ENCODE results near the gene SAFB.

Gene SAFB

DNA sequence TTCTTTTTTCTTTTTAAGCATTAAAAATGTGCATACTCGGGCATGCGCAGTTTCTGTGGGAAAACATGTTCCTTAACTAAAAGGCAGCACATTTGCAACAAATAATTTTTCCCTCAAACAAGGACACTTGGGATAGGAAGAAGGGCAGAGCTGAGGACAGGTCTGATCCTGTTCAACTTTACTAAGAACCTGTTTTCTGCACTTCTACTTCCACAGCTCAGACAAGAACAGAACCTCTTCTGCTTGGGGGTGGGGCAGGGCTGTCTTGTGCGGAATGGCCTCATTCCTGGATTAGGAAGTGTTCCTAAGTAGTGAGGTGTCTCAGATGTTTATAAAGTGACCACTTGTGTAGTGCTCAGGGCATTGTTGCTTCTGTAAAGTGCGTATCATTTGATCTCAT is 18.3 kb downstream of the SAFB start:
- Mint-ChIP-seq H3K4me3 (no peak overlapping the region), H3K36me3 (ENCODE audit: insufficient read depth) (peaks cover 63% of the 10 kb centered on the region), H3K9me3 (no peaks in the 10 kb centered on the region), H3K27ac (ENCODE audit: low read depth) (no peak overlapping the region), H3K4me1 (peaks cover 27% of the 10 kb centered on the region), H3K27me3 (no peaks in the 10 kb centered on the region)
- DNase-seq (ENCODE audit: low spot score in 2 of 2) (no peak), ATAC-seq (replicated peaks; ENCODE audit: extremely low read depth, poor library complexity, severe bottlenecking) (no peak)

DNA sequence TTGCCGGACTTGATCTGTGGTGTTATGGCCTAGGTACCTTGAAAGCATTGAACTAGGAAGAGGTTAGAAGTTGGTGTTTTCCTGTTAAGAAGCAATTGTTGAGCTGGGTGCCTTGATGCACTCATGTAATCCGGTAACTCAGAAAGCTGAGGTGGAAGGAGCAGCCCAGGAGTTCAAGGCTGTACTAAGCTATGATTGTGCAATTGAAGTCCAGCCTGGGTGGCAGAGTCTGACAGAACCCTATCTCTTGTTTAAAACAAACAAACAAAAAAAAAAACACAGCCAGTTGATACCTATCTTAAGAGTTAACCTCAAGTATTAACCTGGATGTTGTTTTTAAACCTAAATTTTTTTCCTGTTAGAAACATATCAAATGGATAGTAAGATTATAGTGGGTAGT is 19.3 kb downstream of the SAFB start:
- H3K9me3 Mint-ChIP-seq = no peaks in the 10 kb centered on the region
- ATAC-seq (replicated peaks; ENCODE audit: extremely low read depth, poor library complexity, severe bottlenecking) = no peak
- H3K36me3 Mint-ChIP-seq (ENCODE audit: insufficient read depth) = peaks cover 73% of the 10 kb centered on the region
- H3K27me3 Mint-ChIP-seq = no peaks in the 10 kb centered on the region
- no peak overlapping the region for H3K27ac Mint-ChIP-seq (ENCODE audit: low read depth)
- peaks cover 37% of the 10 kb centered on the region for H3K4me1 Mint-ChIP-seq
- no peak overlapping the region for H3K4me3 Mint-ChIP-seq
- DNase-seq (ENCODE audit: low spot score in 2 of 2) = no peak

DNA sequence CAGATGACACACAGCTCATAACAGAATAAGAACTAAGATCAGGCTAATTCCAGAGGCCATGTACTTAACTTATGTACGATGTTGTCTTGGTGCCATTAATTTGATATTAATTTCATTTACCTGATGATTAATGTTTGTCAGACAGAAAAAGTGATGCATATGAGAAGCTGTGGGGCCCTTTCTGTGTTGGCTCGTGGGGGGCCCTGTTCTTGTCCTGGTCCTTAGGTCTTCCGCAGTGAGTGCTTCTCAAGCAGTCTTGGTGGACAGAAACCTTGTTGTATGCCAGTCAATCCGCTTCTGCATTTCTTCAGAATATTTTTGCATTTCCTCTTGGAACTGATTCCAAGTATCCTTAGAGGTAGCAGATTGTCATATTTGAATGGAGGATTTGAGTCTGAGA is 20.2 kb downstream of the SAFB start:
- Mint-ChIP-seq H3K4me3 (no peak overlapping the region), H3K27ac (ENCODE audit: low read depth) (no peak overlapping the region), H3K4me1 (peaks cover 40% of the 10 kb centered on the region), H3K36me3 (ENCODE audit: insufficient read depth) (peaks cover 76% of the 10 kb centered on the region), H3K9me3 (no peaks in the 10 kb centered on the region), H3K27me3 (no peaks in the 10 kb centered on the region)
- DNase-seq (ENCODE audit: low spot score in 2 of 2) = no peak
- ATAC-seq (replicated peaks; ENCODE audit: extremely low read depth, poor library complexity, severe bottlenecking) = no peak

DNA sequence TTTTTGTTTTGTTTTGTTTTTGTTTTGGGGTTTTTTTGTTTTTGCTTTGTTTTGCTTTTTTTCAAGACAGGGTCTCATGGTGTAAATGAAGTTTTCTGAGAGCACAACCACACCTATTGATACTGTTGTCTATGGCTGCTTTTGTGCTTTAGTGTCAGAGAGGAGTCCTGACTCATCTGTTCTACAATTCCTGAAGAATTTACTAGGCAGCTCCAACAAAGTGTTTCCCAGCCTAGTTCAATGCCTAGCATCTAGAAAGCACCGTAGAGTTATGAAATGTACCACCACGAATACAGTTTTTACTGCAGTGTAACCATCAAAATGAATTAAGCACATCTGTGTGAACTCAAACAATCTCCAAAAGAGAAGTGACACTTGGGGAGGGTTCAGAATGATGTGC is 21.2 kb downstream of the SAFB start:
- H3K27me3 Mint-ChIP-seq = no peaks in the 10 kb centered on the region
- H3K27ac Mint-ChIP-seq (ENCODE audit: low read depth) = no peak overlapping the region
- DNase-seq (ENCODE audit: low spot score in 2 of 2) (no peak), ATAC-seq (replicated peaks; ENCODE audit: extremely low read depth, poor library complexity, severe bottlenecking) (no peak)
- no peaks in the 10 kb centered on the region for H3K9me3 Mint-ChIP-seq
- H3K4me1 Mint-ChIP-seq = peaks cover 45% of the 10 kb centered on the region
- peaks cover 81% of the 10 kb centered on the region for H3K36me3 Mint-ChIP-seq (ENCODE audit: insufficient read depth)
- H3K4me3 Mint-ChIP-seq = no peak overlapping the region

DNA sequence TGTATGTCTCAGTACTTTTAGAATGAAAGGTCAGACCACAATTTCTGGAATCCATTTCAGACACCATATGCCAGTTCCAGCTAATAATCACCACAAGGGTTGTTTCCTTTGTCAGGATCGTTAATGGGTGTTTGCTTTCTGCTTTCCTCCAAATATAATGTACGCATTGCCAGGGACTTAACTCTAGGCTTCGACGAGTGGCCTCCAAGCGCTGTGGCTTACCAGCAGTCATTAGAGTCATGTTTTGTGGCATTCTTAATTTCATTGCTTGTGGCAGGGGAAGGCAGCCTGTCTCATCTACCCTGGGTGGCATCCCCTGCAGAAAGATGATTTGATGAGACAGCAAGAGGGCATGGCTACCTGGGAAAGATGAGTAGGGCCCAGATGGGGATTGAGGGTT is 22.5 kb downstream of the SAFB start:
- H3K4me3 Mint-ChIP-seq = no peak overlapping the region
- no peak for DNase-seq (ENCODE audit: low spot score in 2 of 2)
- peak overlapping the region; percentile 35 for H3K27ac Mint-ChIP-seq (ENCODE audit: low read depth)
- H3K4me1 Mint-ChIP-seq = peaks cover 45% of the 10 kb centered on the region
- H3K27me3 Mint-ChIP-seq = no peaks in the 10 kb centered on the region
- peaks cover 84% of the 10 kb centered on the region for H3K36me3 Mint-ChIP-seq (ENCODE audit: insufficient read depth)
- ATAC-seq (replicated peaks; ENCODE audit: extremely low read depth, poor library complexity, severe bottlenecking) = no peak
- H3K9me3 Mint-ChIP-seq = no peaks in the 10 kb centered on the region

DNA sequence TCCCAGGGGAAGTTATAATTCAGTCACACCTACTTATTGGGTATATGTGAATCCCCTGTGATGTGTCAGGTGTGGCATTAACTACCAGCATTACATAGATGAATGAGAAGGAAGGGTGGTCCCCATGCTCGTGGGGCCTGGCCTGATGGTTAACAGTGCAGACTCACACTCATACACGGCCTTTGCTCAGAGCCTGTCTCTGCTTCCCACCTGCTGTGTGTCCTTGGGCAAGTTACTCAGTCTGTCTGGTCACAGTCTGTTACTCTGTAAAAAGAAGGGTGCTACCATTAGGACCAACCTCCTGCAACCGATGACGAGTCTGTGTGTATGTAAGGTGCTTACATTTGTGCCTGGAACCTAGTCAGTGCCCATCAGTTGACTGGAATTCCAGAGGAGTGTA is 23.8 kb downstream of the SAFB start:
- DNase-seq (ENCODE audit: low spot score in 2 of 2) = no peak
- Mint-ChIP-seq H3K9me3 (no peaks in the 10 kb centered on the region), H3K36me3 (ENCODE audit: insufficient read depth) (peaks cover 84% of the 10 kb centered on the region), H3K4me3 (no peak overlapping the region), H3K4me1 (peaks cover 39% of the 10 kb centered on the region), H3K27ac (ENCODE audit: low read depth) (peak overlapping the region; percentile 60), H3K27me3 (no peaks in the 10 kb centered on the region)
- no peak for ATAC-seq (replicated peaks; ENCODE audit: extremely low read depth, poor library complexity, severe bottlenecking)

DNA sequence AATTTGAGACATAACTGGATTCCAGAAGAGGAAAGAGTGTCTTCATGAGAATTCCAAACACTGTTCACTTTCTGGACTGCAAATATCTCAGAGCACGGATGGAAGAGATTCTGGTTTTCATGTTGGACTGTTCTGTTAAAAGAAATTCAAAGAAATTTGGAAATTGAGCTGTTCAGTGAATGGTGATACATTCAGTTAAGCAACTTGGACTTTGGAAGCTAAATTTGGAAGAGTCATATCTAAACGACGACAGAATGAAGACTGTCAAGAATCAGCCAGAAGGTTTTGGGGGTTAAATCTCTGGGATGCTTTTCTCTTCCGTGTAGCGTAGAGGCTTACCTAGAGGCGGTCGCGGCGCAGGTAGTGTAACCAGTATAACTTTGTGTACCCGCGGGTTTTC is 25.6 kb downstream of the SAFB start:
- ATAC-seq (replicated peaks; ENCODE audit: extremely low read depth, poor library complexity, severe bottlenecking) (no peak), DNase-seq (ENCODE audit: low spot score in 2 of 2) (no peak)
- Mint-ChIP-seq H3K4me1 (peaks cover 34% of the 10 kb centered on the region), H3K27ac (ENCODE audit: low read depth) (no peak overlapping the region), H3K36me3 (ENCODE audit: insufficient read depth) (peaks cover 81% of the 10 kb centered on the region), H3K4me3 (no peak overlapping the region), H3K9me3 (no peaks in the 10 kb centered on the region), H3K27me3 (no peaks in the 10 kb centered on the region)

DNA sequence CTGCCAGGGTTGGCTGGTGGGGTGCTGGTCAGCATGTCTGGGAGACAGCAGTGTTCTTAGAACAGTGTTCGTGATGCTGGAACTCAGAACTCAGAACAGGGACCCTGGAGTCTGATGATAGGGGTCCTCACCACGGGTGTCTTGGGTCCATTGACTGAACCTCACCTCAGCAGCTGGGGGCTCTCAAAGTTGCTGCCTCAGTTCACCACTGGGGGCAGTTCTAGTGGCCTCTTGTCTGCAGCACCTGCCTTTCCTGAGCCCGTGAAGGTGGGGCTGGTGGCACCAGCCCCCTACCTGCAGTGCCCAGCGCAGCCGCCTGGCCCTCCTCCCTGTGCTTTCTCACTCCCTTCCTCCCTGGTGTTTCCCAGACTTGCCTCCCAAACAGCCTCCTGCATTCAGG is 28.5 kb downstream of the SAFB start:
- H3K4me3 Mint-ChIP-seq = no peak overlapping the region
- ATAC-seq (replicated peaks; ENCODE audit: extremely low read depth, poor library complexity, severe bottlenecking) (no peak), DNase-seq (ENCODE audit: low spot score in 2 of 2) (no peak)
- H3K9me3 Mint-ChIP-seq = no peaks in the 10 kb centered on the region
- H3K27ac Mint-ChIP-seq (ENCODE audit: low read depth) = no peak overlapping the region
- H3K4me1 Mint-ChIP-seq = peaks cover 21% of the 10 kb centered on the region
- H3K27me3 Mint-ChIP-seq = no peaks in the 10 kb centered on the region
- peaks cover 83% of the 10 kb centered on the region for H3K36me3 Mint-ChIP-seq (ENCODE audit: insufficient read depth)

DNA sequence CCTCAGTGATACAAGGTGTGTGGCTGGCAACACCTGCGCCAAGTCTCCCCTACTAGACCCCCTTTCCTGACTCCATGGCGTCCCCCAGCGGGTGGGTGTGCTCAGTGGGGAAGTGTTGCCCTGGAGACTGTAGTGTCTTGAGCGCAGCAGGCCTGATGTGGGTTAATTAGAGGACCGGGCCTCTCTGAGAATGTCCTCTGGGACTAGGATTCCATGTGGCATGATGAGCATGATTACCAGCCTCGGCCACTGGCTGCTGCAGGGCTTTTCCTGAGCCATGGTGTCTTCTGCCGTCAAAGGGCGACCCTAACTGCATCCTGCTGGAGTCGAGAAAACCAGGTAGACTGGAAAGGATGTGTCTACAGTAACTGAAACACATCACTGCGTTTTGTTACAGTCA is 29.4 kb downstream of the SAFB start:
- no peak overlapping the region for H3K27ac Mint-ChIP-seq (ENCODE audit: low read depth)
- no peak overlapping the region for H3K4me3 Mint-ChIP-seq
- peaks cover 83% of the 10 kb centered on the region for H3K36me3 Mint-ChIP-seq (ENCODE audit: insufficient read depth)
- no peak for DNase-seq (ENCODE audit: low spot score in 2 of 2)
- peaks cover 12% of the 10 kb centered on the region for H3K4me1 Mint-ChIP-seq
- H3K27me3 Mint-ChIP-seq = no peaks in the 10 kb centered on the region
- ATAC-seq (replicated peaks; ENCODE audit: extremely low read depth, poor library complexity, severe bottlenecking) = no peak
- no peaks in the 10 kb centered on the region for H3K9me3 Mint-ChIP-seq

DNA sequence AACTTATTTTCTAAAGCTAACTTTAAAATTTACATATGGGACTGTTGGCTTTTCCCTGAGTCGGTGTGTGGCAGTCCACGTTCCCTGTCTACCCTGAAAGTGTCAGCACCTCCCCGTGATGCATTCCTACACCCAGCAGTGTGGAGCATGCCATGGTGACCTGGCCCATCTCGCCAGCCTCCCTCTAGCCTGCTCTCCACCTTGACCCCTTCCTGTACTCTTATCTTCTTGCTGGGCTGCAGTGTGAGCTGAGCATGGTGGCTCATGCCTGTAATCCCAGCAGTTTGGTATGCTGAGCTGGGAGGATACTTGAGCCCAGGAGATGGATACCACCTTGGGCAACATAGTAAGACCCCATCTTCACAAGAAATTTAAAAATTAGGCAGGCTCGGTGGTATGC is 32.0 kb downstream of the SAFB start:
- peaks cover 88% of the 10 kb centered on the region for H3K36me3 Mint-ChIP-seq (ENCODE audit: insufficient read depth)
- peaks cover 5% of the 10 kb centered on the region for H3K4me1 Mint-ChIP-seq
- no peaks in the 10 kb centered on the region for H3K9me3 Mint-ChIP-seq
- H3K4me3 Mint-ChIP-seq = no peak overlapping the region
- no peak for DNase-seq (ENCODE audit: low spot score in 2 of 2)
- ATAC-seq (replicated peaks; ENCODE audit: extremely low read depth, poor library complexity, severe bottlenecking) = no peak
- H3K27me3 Mint-ChIP-seq = no peaks in the 10 kb centered on the region
- H3K27ac Mint-ChIP-seq (ENCODE audit: low read depth) = no peak overlapping the region

DNA sequence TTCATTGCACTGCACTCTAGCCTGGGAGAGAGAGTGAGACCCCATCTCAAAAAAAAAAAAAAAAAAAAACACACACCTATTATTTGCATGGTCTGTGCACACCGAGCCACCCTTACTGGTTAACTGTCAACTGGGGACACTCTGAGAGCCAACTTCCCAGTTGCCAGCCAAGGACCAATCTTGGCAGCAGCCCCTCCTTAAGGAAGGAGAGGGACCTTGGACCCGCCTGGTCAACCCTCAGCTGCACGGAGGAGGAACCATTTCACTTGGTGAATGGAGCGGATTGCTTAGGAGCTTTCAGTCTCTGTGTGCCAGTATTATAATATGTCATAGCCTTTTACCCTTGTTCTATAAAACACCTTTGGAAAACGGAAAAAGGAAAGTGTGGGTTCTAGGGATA is 32.5 kb downstream of the SAFB start:
- H3K9me3 Mint-ChIP-seq = no peaks in the 10 kb centered on the region
- DNase-seq (ENCODE audit: low spot score in 2 of 2) = no peak
- no peak for ATAC-seq (replicated peaks; ENCODE audit: extremely low read depth, poor library complexity, severe bottlenecking)
- no peaks in the 10 kb centered on the region for H3K27me3 Mint-ChIP-seq
- H3K27ac Mint-ChIP-seq (ENCODE audit: low read depth) = no peak overlapping the region
- peaks cover 5% of the 10 kb centered on the region for H3K4me1 Mint-ChIP-seq
- H3K4me3 Mint-ChIP-seq = no peak overlapping the region
- H3K36me3 Mint-ChIP-seq (ENCODE audit: insufficient read depth) = peaks cover 86% of the 10 kb centered on the region

DNA sequence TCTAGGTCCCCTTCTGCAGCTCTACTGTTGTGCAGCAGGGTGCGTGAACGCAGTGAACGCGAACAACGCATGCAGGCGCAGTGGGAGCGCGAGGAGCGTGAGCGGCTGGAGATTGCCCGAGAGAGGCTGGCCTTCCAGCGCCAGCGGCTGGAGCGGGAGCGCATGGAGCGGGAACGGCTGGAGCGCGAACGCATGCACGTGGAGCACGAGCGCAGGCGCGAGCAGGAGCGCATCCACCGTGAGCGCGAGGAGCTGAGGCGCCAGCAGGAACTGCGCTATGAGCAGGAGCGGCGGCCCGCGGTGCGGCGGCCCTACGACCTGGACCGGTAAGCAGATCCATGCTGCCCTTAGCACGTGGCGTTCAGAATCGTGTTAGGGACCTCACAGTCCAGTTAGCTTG is 38.6 kb downstream of the SAFB start:
- no peak for DNase-seq (ENCODE audit: low spot score in 2 of 2)
- H3K27me3 Mint-ChIP-seq = no peaks in the 10 kb centered on the region
- no peak overlapping the region for H3K4me3 Mint-ChIP-seq
- H3K36me3 Mint-ChIP-seq (ENCODE audit: insufficient read depth) = peaks cover 84% of the 10 kb centered on the region
- ATAC-seq (replicated peaks; ENCODE audit: extremely low read depth, poor library complexity, severe bottlenecking) = no peak
- no peaks in the 10 kb centered on the region for H3K4me1 Mint-ChIP-seq
- no peaks in the 10 kb centered on the region for H3K9me3 Mint-ChIP-seq
- H3K27ac Mint-ChIP-seq (ENCODE audit: low read depth) = peak overlapping the region; percentile 62

DNA sequence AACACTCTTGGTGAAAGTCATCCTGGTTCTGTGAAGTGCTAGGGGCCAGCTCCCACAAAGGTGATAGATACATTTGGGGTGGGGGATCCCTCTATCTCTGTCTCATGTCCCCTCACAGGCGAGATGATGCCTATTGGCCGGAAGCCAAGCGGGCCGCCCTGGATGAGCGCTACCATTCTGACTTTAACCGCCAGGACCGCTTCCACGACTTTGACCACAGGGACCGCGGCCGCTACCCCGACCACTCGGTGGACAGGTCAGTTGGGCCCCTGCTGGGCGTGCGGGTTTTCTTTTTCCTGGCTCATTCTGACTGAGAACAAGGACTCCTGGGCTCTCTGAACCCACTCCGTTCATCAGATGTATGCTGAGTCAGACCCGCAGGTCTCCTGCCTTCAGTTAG is 41.0 kb downstream of the SAFB start:
- no peaks in the 10 kb centered on the region for H3K4me1 Mint-ChIP-seq

DNA sequence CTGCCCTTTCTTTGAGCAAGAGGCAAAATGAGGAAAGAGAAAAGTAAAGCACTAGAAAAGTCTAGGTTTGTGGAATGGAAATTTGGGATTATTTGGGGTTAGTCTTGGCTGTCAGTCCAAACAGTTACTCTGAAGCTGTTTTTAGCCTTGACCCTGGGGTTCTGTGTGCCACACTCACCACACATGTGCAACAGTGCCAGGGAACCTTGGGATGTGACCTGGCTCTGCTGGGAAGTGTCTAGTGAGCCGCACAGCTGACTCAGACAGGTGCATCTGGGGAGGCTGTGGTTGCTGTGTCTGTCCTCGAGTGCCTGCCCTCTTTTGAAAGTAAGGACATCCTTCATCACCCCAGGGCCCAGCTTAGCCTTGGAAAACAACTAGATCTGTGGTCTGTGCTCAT is 41.6 kb downstream of the SAFB start:
- peaks cover 80% of the 10 kb centered on the region for H3K36me3 Mint-ChIP-seq (ENCODE audit: insufficient read depth)
- ATAC-seq (replicated peaks; ENCODE audit: extremely low read depth, poor library complexity, severe bottlenecking) (no peak), DNase-seq (ENCODE audit: low spot score in 2 of 2) (no peak)
- H3K27me3 Mint-ChIP-seq = no peaks in the 10 kb centered on the region
- H3K9me3 Mint-ChIP-seq = no peaks in the 10 kb centered on the region
- H3K4me1 Mint-ChIP-seq = no peaks in the 10 kb centered on the region
- H3K4me3 Mint-ChIP-seq = no peak overlapping the region
- peak overlapping the region; percentile 61 for H3K27ac Mint-ChIP-seq (ENCODE audit: low read depth)

More for the DNA sequence above, 41.0 kb downstream of the SAFB start:
- ATAC-seq (replicated peaks; ENCODE audit: extremely low read depth, poor library complexity, severe bottlenecking) = no peak
- Mint-ChIP-seq H3K36me3 (ENCODE audit: insufficient read depth) (peaks cover 79% of the 10 kb centered on the region), H3K9me3 (no peaks in the 10 kb centered on the region), H3K27ac (ENCODE audit: low read depth) (no peak overlapping the region), H3K27me3 (no peaks in the 10 kb centered on the region), H3K4me3 (no peak overlapping the region)
- no peak for DNase-seq (ENCODE audit: low spot score in 2 of 2)
